ENCODE data around the gene C3.

The C3 gene

DNA sequence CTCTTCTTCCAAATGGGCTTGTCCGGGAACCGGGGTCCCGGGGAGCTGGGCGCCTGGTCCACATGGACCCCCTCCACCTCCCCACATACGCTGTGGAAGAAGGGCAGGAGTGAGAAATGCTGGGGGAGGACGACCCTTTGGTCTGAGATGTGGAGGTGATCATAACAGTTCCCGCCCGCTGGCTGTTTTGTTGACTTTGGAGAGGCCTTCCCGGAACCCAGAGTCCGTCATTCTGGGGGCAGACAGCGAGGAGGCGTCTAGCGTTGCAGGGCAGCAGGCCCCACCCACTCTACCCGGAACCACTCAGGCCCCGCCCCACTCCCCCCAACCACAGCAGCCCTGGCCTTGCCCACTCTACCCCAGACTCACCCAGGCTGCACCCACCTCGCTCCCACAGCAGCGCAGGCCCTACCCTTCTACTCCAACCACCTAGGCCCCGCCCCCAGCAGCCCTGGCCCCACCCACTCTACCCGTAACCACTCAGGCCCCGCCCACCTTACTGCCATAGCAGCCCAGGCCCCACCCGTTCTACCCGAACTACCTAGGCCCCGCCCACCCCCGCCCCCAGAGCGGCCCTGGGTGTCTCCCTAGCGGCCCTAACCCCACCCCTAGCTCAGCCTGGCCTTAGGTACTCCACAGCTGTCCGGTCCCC is 9.8 kb upstream of the C3 start:
- DNase-seq: no peak

DNA sequence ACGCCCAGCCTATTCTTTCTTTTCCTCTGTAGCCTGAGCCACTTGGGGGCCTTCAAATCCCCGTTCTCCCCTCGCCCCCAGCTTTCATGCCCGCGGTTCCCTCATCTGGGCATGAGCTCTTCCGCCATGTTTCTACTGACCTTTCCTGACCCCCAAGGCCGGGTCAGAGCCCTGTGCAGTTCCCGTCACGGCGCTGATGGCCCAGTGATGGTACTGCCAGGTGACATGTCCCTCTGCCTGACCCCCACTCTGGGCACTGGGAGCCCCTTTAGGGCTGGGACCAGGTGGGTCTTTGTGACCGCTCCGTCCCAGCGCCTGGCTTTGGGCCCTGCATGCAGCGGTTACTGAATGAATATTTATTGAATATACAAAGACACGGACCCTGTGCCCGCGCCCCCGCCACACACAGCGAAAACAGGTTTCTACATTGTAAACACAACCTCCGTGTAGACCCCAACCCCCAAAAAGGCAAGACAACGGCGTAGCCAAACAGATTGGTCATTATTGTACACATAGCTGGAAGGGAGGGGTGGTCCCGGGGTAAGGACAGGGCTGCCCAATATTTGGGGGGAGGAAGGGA is 9.2 kb upstream of the C3 start:
- DNase-seq: no peak

DNA sequence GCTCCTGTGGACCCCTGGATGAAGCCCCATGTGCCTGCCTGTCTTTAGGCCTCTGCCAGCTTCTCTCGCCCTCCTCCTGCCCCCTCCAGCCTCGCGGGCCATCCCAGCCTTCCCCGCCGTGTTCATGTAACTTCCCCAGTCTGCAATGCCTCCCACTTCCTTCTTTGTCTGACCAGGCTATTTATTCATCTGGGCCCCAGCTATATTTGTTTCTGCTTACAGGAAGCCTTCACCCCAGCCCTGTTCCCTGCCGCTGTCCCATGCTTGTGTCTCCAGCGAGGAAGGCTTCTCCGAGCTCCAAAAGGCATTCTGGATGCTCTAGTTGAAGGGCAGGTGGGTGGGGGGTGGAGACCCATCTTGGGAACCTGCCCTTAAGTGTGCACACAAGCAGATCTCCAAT is 7.9 kb upstream of the C3 start:
- DNase-seq: no peak

DNA sequence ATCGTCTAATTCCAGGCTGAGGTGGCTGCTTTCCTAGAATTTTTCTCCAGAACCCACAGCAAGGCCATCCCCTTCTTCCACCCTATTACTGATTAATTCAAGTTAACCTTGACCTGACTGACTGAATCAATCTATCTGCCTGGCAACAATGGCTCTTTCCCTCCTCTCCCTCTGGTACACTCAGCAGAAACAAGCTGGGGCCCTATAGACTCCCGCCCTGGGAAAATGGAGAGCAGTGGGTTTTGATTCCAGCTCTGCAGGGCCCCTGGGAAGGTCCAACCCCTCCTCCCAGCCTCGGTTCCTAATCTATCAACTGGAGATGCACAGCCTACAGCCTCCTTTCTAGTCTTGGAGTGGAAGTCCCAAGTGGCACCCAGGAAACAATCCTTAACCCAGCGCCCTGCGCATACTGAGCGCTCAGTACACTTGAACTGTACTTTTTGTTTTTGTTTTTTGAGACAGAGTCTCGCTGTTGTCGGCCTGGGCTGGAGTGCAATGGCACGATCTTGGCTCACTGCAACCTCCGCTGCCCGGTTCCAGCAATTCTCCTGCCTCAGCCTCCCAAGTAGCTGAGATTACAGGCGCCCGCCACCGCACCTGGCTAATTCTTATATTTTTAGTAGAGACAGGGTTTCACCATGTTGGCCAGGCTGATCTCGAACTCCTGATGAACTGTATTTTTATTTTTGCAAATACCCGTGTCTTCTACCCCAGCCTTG is 5.2 kb upstream of the C3 start:
- DNase-seq: no peak

DNA sequence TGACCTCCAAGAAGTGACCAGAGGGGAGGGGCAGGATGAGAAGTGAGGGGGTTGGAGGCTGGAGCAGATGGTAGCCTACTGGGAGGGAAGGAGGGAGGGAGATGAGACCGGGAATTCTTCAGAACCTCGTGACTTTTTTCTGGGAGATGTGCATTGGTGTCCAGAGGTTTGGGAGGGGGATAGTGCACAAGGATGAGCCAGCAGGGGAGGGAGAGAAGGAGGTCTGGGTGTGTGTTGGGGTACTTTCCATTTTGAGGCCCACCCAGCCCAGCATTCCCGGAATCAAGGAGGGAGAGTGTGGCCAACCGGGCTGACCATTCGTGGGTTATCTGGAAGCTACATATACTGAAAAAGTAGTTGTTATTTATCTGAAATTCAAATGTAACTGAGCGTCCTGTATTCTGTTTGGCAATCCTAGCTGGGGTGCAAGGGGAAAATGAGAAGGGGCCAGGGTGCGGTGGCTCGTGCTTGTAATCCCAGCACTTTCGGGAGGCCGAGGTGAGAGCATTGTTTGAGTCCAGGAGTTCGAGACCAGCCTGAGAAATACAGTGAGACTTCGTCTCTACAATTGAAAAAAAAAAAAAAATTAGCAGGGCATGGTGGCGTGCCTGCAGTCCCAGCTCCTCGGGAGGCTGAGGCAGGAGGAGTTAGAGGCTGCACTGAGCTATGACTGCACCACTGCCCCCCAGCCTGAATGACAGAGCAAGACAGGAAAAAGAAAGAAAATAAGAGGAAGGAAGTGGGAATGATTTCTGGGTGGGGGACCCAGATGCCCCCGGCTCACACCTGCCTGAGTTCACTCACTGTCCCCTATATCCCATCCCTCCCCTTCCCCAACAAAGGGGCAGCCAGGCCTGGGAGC is 4.4 kb upstream of the C3 start:
- DNase-seq: no peak

DNA sequence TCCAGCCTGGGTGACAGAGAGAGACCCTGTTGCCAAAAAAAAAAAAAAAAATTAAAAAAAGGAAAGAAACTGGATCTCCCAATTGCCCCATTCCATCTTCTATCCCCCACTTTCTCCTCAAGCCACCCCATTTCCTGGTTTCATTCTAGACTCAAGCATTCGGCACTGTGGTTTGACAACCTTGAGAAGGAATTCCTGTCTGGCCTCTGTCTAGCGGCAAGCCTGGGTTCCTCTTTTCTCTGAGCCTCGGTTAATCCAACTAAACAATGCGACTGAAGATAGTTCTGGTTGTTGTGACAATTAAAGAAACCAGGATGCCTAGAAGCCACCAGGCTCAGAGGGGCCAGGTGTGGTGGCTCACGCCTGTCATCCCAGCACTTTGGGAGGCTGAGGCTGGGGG is 3.3 kb upstream of the C3 start:
- no peak for DNase-seq

DNA sequence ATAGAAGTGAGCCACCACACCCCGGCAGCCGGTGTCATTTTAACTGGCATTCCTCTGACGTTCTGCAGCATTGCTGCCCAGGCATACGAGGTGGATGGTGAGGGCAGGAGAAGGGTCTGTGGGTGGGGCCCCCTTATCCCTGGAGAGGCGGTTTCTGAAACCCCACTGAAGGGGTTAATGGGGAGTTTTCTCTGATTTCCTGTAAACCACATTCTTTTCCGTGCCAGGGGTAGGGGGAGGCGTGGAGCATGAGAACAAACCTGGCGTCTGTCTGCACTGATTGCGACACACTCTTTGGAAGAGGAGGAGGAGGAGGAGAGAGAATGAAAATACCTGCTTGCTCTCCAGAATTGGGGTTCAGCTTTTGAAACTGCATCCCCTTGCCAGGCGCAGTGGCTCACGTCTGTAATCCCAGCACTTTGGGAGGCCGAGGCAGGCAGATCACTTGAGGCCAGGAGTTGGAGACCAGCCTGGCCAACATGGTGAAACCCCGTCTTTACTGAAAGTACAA is 2.7 kb upstream of the C3 start:
- no peak for DNase-seq

DNA sequence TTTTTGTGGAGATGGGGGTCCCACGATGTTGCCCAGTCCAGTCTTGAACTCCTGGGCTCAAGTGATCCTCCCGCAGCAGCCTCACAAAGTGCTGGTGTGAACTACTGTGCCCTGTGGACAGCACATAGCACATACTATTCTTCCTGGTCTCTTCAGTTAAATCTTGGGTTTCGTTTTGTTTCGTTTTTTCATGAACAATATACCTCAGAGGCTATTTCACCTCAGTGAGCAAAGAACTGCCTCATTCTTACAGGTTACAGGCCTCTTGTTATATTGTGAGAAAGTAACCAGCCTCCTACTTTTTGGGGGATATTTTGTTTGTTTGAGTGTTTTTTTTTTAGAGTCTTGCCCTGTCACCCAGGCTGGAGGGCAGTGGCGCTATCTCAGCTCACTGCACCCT is 1.3 kb upstream of the C3 start:
- no peak for DNase-seq

DNA sequence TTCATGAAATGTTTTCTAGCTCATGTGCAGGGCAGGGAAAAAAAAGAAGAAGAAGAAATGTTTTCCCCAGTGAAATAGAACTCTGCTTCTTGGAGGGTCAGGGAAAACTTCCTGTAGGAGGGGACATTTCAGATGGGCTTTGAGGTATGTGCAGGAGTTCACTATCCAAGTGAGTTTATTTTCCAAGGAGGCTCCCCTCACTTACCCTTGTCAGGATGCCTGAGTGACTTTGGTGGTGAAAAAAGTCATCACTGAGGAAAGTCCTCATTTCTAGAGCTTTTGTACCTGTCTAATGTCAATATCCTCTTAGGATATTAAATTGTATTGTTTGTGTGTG is 656 bp upstream of the C3 start:
- DNase-seq: no peak

DNA sequence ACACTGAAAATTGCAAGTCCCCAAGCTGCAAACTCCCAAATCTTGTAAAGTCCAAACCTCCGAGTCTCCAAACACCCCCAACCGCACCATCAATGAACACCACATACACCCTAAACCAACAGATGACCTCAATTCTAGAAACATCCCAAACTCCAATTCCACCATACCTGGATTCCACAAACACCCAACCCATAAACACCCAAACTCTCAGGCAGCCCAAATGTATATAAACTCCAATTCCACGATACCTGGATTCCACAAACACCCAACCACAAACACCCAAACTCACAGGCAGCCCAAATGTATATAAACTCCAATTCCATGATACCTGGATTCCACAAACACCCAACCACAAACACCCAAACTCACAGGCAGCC is 470 bp downstream of the C3 start:
- no peak for DNase-seq

DNA sequence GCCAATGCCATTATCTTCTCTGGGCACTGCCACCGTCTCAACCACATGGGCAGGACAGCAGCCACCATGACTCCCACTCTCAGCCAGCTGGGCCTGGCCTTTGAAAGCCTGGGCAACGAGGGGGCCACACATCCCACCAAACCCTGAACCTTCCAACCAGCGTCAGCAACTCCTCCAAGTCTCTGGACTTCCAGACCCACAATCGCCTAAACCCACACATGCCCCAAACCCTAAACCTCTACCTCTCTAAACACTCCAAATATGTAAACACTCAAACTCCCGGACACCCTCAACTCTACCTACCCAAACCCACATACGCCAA is 949 bp downstream of the C3 start:
- DNase-seq: no peak

DNA sequence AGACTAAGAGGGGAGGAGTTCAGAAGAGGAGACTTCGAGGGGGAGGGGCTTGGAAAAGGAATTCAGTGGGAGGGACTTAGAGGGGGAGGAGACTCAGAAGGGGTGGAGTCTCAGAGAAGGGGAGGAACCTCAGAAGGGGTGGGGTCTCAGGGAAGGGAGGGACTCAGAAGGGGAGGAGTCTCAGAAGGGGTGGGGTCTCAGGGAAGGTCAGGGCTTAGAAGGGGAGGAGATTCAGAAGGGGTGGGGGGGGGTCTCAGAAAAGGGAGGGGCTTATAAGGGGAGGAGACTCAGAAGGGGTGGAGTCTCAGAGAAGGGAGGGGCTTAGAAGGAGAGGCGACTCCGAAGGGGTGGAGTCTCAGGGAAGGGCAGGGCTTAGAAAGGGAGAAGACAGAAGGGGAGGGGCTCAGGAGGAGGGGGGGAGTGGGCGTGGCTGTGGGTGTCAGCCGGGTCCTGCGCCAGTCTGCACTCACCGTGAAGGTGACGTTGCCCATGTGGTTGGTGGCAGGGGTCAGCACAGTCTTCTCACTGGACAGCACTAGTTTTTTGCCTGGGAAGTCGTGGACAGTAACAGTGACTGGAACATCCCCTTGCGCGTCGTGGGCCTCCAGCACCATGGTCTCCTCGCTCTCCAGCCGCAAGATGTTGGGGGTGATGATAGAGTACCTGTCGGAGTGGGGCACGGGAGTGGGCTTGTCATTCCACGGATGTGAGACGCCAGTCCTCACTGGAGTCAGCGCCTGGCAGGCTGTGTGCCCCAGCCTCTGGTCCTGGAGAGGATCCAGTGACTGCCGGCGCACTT is 1.5 kb downstream of the C3 start:
- DNase-seq: peak in 1 of 2 experiments; percentile 34

DNA sequence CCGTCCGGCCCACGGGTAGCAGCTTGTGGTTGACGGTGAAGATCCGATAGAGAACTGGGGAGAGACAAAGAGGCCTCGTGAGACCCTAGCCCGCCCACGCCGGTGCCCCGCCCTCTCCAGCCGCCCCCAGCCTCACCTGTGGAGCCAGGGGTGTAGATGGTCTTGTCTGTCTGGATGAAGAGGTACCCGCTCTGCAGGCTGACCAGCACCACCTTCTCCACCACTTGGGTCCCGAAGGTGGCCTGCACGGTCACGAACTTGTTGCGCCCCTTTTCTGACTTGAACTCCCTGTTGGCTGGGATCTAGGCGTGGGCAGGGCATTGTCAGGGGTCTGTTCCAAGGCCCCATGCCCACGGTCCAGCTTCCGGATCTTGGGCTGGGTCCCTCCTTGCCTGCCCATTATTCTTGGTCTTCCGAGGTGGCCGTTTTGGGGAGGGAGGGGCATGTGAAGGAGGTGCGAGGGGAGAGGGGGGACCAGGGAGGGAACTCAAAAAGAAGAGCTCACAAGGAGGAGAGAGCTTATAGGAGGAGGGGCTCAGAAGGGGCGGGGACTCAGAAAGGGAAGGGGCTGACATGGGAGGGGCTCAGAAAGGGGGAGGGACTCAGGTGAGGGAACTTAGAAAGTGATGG is 2.2 kb downstream of the C3 start:
- no peak for DNase-seq

DNA sequence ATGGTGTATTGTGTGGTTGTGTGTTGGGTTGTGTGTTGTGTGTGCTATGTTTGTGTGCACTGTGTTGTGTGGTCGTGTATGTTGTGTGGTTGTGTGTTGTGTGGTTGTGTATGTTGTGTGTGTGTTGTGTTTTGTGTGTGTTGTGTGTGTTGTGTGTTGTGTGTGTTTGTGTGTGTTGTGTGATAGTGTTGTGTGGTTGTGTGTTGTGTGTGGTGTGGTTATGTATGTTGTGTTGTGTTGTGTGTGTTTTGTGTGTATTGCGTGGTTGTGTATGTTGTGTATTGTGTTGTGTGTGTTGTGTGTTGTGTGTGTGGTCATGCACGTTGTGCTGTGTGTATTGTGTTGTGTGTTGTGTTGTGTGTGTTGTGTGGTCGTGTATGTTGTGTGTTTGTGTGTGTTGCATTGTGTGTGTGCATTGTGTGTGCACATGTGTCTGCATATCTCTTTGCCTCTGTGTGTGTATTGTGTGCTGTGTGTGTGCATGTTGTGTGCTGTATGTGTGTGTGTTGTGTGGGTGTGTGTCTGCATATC is 2.9 kb downstream of the C3 start:
- no peak for DNase-seq

DNA sequence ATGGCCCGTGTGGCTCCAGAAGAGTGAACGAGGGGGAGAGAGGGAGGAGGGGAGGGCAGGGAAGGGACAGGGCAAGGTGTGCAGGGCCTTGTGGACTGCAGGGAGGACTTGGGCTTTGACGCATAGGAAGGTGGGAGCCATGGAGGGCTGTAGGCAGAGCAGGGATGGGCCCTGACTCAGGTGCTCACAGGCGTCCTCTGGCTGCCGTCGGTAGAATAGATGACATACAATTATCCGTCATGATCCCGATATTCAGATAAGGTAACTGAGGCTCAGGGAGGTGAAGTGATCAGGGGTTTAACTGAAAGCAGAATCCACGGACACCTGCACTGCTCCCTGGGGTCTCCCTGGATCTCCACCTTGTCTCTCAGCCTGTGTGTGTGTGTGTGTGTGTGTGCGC is 3.4 kb downstream of the C3 start:
- DNase-seq: no peak

DNA sequence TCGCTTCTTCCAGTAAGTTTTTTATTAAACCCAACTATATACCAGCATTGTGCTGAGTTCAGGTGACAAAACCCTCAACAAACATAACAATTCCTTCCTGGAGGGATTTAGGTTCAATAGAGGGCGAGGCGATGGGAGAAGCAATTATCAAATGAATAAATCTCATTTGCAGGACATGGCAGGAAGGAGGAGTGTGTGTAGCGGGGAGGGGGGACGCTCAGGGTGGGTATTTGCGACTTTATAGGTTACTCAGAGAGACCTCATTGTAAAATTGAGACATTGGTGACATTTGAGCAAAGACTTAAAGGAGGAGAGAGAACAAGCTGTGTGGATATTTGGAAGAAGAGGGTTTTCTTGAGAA is 3.9 kb downstream of the C3 start:
- DNase-seq: no peak

DNA sequence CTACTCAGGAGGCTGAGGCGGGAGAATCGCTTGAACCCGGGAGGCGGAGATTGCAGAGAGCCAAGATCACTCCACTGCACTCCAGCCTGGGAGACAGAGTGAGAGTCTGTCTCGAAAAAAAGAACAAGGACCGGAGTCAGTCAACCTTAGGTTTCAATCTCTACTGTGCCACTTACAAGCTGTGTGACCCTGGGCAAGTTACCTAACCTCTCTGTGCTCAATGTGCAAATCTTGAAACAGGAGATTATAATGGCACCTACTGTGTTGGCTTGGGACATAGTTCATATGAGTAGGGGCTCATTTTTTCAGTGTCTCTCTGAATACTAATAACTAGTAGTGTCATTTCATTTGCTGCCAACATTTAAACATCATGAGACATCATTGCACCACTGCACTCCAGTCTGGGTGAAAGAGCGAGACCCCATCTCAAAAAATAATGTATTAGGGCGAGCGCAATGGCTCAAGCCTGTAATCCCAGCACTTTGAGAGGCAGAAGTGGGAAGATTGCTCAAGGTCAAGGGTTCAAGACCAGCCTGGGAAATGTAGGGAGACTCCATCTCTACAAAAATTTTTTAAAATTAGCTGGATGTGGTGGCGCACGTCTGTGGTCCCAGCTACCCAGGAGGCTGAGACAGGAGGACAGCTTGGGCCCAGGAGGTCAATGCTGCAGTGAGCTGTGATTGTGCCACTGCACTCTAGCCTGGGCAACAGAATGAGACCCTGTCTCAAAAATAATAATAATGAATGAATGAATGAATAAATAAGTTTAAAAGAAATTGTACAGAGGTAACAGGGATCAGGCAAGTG is 5.5 kb downstream of the C3 start:
- no peak for DNase-seq

DNA sequence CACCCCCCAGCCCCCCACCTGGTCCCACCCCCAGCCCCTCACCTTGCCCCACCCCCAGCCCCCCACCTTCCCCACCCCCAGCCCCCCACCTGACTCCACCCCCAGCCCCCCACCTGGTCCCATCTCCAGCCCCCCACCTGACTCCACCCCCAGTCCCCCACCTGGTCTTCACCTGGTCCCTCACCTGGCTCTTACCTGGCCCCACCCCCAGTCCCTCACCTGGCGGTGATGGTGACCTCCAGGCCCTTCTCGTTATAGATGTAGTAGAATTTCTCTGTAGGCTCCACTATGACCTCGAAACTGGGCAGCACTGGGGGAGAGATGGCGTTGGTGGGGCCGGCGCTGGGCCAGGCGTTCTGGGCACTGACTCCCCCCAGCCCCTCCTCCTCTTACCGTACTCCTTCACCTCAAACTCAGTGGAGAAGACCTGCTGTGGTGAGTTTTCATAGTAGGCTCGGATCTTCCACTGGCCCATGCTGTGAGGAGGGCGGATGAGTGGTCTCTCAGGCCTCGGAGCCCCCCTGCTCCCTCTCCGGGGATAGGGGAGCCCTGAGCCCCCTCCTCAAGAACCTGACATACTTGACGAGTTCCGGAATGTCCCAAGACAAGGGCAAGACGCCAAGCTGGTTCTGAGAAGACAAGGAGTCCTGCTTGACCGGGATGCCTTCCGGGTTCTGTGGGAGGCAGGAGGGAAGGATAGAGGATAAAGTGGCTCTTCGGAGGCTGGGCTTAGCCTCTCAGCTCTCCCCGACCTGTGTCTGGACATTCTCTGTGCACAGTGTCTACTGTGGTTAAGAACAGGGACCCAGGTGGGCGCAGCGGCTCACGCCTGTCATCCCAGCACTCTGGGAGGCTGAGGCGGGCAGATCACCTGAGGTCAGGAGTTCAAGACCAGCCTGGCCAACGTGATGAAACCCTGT is 6.4 kb downstream of the C3 start:
- DNase-seq: no peak

DNA sequence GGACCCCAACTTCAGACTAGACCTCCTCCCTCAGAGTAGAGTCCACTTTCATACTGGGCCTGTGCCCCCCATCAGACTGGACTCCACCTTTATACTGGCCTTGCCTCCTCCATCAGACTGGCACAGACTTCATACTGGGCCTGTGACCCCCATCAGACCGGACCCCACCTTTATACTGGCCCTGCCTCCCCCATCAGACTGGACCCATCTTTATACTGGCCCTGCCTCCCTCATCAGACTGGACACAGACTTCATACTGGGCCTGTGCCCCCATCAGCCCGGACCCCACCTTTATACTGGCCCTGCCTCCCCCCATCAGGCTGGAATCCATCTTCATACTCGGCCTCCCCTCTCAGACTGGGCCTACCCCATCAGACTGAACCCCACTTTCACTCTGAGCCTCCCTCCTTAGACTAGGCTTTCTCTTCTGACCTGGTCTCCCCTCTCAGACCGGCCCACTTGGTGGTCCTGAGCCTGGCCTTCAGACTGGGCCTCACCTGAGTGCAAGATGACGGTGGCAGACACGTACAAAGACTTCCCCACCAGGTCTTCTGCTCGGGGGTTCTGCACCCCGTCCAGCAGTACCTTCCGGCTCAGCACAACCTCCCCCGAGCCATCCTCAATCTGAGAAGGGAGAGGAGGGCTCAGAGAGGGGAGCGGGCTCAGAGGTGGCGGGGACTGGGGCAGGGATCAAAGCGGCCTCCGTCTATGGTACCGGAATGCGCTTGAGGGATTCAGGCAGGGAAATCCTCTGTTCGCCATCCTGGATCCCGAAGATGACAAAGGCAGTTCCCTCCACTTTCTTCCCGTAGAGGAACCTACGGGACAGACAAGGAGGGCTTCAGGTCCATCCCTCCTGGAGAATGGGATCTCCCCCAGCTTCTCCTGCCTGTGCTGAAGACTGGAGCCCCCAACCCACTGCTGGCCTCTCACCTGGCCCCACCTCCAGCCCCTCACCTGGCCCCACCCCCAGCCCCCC is 7.5 kb downstream of the C3 start:
- no peak for DNase-seq
